NT2/D1 (cell line): ENCODE results near the gene CHIC2.

ENCODE experiments used
- YY1 ChIP-seq: IDR thresholded peaks from 2 replicates; pipeline ENCODE4 v1.6.1; 2011; ENCODE audit not compliant: insufficient read length, insufficient read depth
- ZNF274 ChIP-seq: IDR thresholded peaks from 2 replicates; pipeline ENCODE4 v1.6.1; 2011; ENCODE audit warnings: mild to moderate bottlenecking, low read depth, low read length

- no peak for TF ChIP-seq YY1
- TF ChIP-seq ZNF274: no peak
Observed at GRCh38 chr4:53967986-53968385, 96.4 kb downstream of the CHIC2 start.
